K562 (cell line): ENCODE data around the gene METRN. TPM values are rescaled to one million over a fixed set of nuclear protein-coding genes. Genes with fewer than 3 reads are reported as not detected.

ENCODE experiments used
- ADNP ChIP-seq: fragments of 200-800 bp; sonication (Bioruptor generic); IDR thresholded peaks from 2 replicates; pipeline ENCODE4 v1.6.1; 2016; ENCODE audit warnings: missing genetic modification characterization, missing compliant biosample characterization
- GABPB1 ChIP-seq: sonication (generic); formaldehyde crosslinking; IDR thresholded peaks from 2 replicates; pipeline ENCODE4 v1.8.0; 2022; ENCODE audit warnings: mild to moderate bottlenecking, missing genetic modification reagents
- MAFF ChIP-seq: IDR thresholded peaks from 2 replicates; pipeline ENCODE4 v1.6.1; 2012; ENCODE audit warnings: low read length, improper control_type of control experiment
- NR4A1 ChIP-seq, 2 experiments: fragments of 250-450 bp in 1 of 2; fragments of 450-650 bp in 1 of 2; sonication (Bioruptor Pico) in 1 of 2; IDR thresholded peaks; 2 replicates each; pipeline versions ENCODE4 v1.4.0 to v1.6.1; 2016 to 2020; ENCODE audit warnings: mild to moderate bottlenecking in 2 of 2, missing compliant biosample characterization in 1 of 2, missing genetic modification characterization in 1 of 2, moderate library complexity in 1 of 2
- RAD51 ChIP-seq: fragments of 450-650 bp; IDR thresholded peaks from 2 replicates; pipeline ENCODE4 v1.7.1; 2016; ENCODE audit warnings: low read depth, mild to moderate bottlenecking, borderline replicate concordance
- RBM39 ChIP-seq: fragments of 200-400 bp; formaldehyde crosslinking; optimal IDR thresholded peaks from 2 replicates; pipeline ENCODE3; 2018; ENCODE audit warnings: low read depth, low read length
- ZC3H11A ChIP-seq: IDR thresholded peaks from 2 replicates; pipeline ENCODE4 v1.6.1; 2012; ENCODE audit warnings: low read depth, low read length, improper control_type of control experiment
- ZNF23 ChIP-seq: fragments of 250-450 bp; sonication (Bioruptor Pico); IDR thresholded peaks from 2 replicates; pipeline ENCODE4 v1.4.0; 2020; ENCODE audit warnings: mild to moderate bottlenecking
- ZNF253 ChIP-seq: fragments of 250-450 bp; sonication (Bioruptor Pico); conservative IDR thresholded peaks from 2 replicates; pipeline ENCODE4 v1.6.1; 2021; ENCODE audit warnings: mild to moderate bottlenecking
- polyA plus RNA-seq, 8 experiments: library from polyadenylated mRNA; depleted of rRNA in 4 of 8; stranded (reverse) in 5 of 8; unstranded in 3 of 8; fragments of >200 nt; fragmentation: Nextera tagmentation in 2 of 8; fragmentation: Illumina TruSeq in 1 of 8; extraction: Ambion mirVana in 2 of 8; extraction: Trizol in 1 of 8; gene quantifications; 2 replicates each; pipeline versions ENCODE4 v1.2.1 to v1.2.3, GENCODE V29; 2011 to 2014; ENCODE audit warnings: inconsistent platforms in 1 of 8, missing spikeins in 1 of 8
- total RNA-seq, 7 experiments: library from RNA; depleted of rRNA in 6 of 7; stranded (reverse); fragments of >200 nt in 6 of 7; fragmentation: Illumina TruSeq in 2 of 7; extraction: Trizol in 2 of 7; gene quantifications; 2 replicates each; pipeline versions ENCODE4 v1.2.1 to v1.2.3, GENCODE V29; 2011 to 2021; ENCODE audit warnings: low replicate concordance in 1 of 7
- TF ChIP-seq, protein P1 (sequence below), 2 experiments: fragments of 150-350 bp in 1 of 2; IDR thresholded peaks; 2 replicates each; pipeline ENCODE4 v1.6.1; 2012 to 2016; ENCODE audit warnings: low read depth in 2 of 2, low read length in 2 of 2, mild to moderate bottlenecking in 1 of 2, moderate library complexity in 1 of 2
- TF ChIP-seq, protein P2 (sequence below): sonication (generic); formaldehyde crosslinking; IDR thresholded peaks from 2 replicates; pipeline ENCODE4 v1.8.1; 2023; ENCODE audit warnings: mild to moderate bottlenecking, missing genetic modification reagents
- TF ChIP-seq, protein P3 (sequence below): sonication (generic); formaldehyde crosslinking; IDR thresholded peaks from 2 replicates; pipeline ENCODE4 v1.8.0; 2022; ENCODE audit warnings: mild to moderate bottlenecking, missing genetic modification reagents
- TF ChIP-seq, protein P4 (sequence below): fragments of 250-450 bp; sonication (Bioruptor Pico); IDR thresholded peaks from 2 replicates; pipeline ENCODE4 v1.5.0; 2021; ENCODE audit warnings: mild to moderate bottlenecking, borderline replicate concordance
- TF ChIP-seq, protein P5 (sequence below): fragments of 450-650 bp; IDR thresholded peaks from 2 replicates; pipeline ENCODE4 v1.6.1; 2018; ENCODE audit not compliant: partially characterized antibody

METRN gene
- total and polyA plus RNA-seq, 9 of the 15 experiments (the other 6 are each of a cell fraction or from before 2014, with no cell fraction given): 0.20 to 89.8 (median 15.4) TPM

DNA sequence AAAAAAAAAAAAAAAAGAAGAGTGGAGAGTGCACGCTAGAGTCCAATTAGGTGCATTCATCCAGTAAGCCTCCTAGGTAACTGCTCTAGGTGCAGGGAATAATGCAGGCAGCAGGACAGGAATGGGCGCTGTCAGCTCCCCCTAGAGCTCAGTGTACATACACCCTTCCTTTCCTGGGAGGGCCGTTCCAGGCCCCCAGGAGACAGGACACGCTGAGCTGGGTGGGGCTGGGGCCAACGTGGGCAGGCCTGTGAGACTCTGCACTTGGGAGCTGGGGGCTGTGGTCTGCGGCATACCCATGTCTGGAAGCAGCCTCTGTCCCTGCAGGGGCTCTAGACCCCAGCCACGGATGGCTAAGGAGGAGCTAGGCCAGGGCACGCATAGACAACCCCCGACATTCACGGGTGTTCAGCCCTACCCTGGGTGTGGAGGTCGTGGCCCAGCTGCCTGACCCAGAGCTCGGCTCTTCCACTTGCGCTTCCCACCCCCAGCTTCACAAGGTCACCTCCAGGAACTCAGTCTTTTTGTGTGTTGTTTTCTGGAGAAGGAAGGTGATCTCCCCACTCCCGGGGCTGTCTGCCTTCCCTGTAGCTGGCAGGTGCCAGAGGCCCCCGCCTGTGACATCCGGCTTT is 5.0 kb downstream of the METRN start (continued):
- TF ChIP-seq, protein P1, sequence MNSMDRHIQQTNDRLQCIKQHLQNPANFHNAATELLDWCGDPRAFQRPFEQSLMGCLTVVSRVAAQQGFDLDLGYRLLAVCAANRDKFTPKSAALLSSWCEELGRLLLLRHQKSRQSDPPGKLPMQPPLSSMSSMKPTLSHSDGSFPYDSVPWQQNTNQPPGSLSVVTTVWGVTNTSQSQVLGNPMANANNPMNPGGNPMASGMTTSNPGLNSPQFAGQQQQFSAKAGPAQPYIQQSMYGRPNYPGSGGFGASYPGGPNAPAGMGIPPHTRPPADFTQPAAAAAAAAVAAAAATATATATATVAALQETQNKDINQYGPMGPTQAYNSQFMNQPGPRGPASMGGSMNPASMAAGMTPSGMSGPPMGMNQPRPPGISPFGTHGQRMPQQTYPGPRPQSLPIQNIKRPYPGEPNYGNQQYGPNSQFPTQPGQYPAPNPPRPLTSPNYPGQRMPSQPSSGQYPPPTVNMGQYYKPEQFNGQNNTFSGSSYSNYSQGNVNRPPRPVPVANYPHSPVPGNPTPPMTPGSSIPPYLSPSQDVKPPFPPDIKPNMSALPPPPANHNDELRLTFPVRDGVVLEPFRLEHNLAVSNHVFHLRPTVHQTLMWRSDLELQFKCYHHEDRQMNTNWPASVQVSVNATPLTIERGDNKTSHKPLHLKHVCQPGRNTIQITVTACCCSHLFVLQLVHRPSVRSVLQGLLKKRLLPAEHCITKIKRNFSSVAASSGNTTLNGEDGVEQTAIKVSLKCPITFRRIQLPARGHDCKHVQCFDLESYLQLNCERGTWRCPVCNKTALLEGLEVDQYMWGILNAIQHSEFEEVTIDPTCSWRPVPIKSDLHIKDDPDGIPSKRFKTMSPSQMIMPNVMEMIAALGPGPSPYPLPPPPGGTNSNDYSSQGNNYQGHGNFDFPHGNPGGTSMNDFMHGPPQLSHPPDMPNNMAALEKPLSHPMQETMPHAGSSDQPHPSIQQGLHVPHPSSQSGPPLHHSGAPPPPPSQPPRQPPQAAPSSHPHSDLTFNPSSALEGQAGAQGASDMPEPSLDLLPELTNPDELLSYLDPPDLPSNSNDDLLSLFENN (IDR thresholded peaks at IDR 0.05; ENCODE audit: low read depth in 2 of 2, low read length in 2 of 2): no peak
- TF ChIP-seq, protein P2, sequence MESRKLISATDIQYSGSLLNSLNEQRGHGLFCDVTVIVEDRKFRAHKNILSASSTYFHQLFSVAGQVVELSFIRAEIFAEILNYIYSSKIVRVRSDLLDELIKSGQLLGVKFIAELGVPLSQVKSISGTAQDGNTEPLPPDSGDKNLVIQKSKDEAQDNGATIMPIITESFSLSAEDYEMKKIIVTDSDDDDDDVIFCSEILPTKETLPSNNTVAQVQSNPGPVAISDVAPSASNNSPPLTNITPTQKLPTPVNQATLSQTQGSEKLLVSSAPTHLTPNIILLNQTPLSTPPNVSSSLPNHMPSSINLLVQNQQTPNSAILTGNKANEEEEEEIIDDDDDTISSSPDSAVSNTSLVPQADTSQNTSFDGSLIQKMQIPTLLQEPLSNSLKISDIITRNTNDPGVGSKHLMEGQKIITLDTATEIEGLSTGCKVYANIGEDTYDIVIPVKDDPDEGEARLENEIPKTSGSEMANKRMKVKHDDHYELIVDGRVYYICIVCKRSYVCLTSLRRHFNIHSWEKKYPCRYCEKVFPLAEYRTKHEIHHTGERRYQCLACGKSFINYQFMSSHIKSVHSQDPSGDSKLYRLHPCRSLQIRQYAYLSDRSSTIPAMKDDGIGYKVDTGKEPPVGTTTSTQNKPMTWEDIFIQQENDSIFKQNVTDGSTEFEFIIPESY: no peak
- TF ChIP-seq RBM39 (peak; percentile 7), MAFF (no peak), ZC3H11A (no peak), ZNF23 (CRISPR knock-in tag) (no peak), RAD51 (no peak), NR4A1 (CRISPR knock-in tag; IDR thresholded peaks at IDR 0.05) (no peak), NR4A1 (tag; IDR thresholded peaks at IDR 0.05) (no peak), ZNF253 (CRISPR knock-in tag) (no peak), ADNP (tag) (no peak), GABPB1 (CRISPR knock-in tag) (no peak)
- TF ChIP-seq, protein P3, sequence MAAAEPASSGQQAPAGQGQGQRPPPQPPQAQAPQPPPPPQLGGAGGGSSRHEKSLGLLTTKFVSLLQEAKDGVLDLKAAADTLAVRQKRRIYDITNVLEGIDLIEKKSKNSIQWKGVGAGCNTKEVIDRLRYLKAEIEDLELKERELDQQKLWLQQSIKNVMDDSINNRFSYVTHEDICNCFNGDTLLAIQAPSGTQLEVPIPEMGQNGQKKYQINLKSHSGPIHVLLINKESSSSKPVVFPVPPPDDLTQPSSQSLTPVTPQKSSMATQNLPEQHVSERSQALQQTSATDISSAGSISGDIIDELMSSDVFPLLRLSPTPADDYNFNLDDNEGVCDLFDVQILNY: no peak
- TF ChIP-seq, protein P4, sequence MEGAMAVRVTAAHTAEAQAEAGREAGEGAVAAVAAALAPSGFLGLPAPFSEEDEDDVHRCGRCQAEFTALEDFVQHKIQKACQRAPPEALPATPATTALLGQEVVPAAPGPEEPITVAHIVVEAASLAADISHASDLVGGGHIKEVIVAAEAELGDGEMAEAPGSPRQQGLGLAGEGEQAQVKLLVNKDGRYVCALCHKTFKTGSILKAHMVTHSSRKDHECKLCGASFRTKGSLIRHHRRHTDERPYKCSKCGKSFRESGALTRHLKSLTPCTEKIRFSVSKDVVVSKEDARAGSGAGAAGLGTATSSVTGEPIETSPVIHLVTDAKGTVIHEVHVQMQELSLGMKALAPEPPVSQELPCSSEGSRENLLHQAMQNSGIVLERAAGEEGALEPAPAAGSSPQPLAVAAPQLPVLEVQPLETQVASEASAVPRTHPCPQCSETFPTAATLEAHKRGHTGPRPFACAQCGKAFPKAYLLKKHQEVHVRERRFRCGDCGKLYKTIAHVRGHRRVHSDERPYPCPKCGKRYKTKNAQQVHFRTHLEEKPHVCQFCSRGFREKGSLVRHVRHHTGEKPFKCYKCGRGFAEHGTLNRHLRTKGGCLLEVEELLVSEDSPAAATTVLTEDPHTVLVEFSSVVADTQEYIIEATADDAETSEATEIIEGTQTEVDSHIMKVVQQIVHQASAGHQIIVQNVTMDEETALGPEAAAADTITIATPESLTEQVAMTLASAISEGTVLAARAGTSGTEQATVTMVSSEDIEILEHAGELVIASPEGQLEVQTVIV (CRISPR knock-in tag): no peak
- TF ChIP-seq, protein P5, sequence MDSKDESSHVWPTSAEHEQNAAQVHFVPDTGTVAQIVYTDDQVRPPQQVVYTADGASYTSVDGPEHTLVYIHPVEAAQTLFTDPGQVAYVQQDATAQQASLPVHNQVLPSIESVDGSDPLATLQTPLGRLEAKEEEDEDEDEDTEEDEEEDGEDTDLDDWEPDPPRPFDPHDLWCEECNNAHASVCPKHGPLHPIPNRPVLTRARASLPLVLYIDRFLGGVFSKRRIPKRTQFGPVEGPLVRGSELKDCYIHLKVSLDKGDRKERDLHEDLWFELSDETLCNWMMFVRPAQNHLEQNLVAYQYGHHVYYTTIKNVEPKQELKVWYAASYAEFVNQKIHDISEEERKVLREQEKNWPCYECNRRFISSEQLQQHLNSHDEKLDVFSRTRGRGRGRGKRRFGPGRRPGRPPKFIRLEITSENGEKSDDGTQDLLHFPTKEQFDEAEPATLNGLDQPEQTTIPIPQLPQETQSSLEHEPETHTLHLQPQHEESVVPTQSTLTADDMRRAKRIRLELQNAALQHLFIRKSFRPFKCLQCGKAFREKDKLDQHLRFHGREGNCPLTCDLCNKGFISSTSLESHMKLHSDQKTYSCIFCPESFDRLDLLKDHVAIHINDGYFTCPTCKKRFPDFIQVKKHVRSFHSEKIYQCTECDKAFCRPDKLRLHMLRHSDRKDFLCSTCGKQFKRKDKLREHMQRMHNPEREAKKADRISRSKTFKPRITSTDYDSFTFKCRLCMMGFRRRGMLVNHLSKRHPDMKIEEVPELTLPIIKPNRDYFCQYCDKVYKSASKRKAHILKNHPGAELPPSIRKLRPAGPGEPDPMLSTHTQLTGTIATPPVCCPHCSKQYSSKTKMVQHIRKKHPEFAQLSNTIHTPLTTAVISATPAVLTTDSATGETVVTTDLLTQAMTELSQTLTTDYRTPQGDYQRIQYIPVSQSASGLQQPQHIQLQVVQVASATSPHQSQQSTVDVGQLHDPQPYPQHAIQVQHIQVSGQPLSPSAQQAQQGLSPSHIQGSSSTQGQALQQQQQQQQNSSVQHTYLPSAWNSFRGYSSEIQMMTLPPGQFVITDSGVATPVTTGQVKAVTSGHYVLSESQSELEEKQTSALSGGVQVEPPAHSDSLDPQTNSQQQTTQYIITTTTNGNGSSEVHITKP: peak; percentile 89
